ENCODE results near the gene DEPDC5.
"Not testable (repeated sequence)": the region's sequence is repeated elsewhere in the genome, so short reads cannot be mapped to it uniquely, and the experiment has no call there.

The DEPDC5 gene

GRCh38 chr22:31748490-31748889, 5.3 kb upstream of the DEPDC5 start:
- DNase-seq, result no peak
- intact Hi-C loops (cut with DNase I), result no loop called here

- intact Hi-C loops (cut with DNase I), result loop anchor here (5.0 to 10.0 kb wide), 5 partner anchors 72 to 405 kb away; partner anchors contain the start of genes PATZ1 and PISD
- peak; percentile 98 to 100 (median 99) for DNase-seq
Observed at GRCh38 chr22:31749636-31750364, 4.0 kb upstream of the DEPDC5 start, which contains the start of gene PRR14L. TSS of gene PRR14L (minus strand) at chr22:31750132. CDS start at chr22:31738860, 11,272 bp downstream.

- intact Hi-C loops (cut with DNase I), result loop anchor here (5.0 to 10.0 kb wide), 5 partner anchors 73 to 406 kb away; partner anchors contain the start of genes PATZ1 and PISD
- DNase-seq, result no peak
Observed at GRCh38 chr22:31750365-31751284, 3.2 kb upstream of the DEPDC5 start.

- no peak for DNase-seq
- intact Hi-C loops (cut with DNase I), result loop anchor here (5.0 to 10.0 kb wide), 5 partner anchors 75 to 407 kb away; partner anchors contain the start of genes PATZ1 and PISD
Observed at GRCh38 chr22:31752096-31752847, 1.5 kb upstream of the DEPDC5 start.

GRCh38 chr22:31753005-31753633, 700 bp upstream of the DEPDC5 start:
- intact Hi-C loops (cut with DNase I), result loop anchor here (5.0 to 10.0 kb wide), 5 partner anchors 76 to 408 kb away; partner anchors contain the start of genes PATZ1 and PISD
- DNase-seq, result peak in 4 of 10 donors; percentile 12 to 80 (median 22)

- intact Hi-C loops (cut with DNase I), result loop anchor here (5.0 to 10.0 kb wide), 5 partner anchors 78 to 410 kb away; partner anchors contain the start of genes PATZ1 and PISD
- DNase-seq, result no peak
Observed at GRCh38 chr22:31754813-31755212, 994 bp downstream of the DEPDC5 start.

- intact Hi-C loops (cut with DNase I), result loop anchor here (10.0 kb wide), 1 partner anchor 412 kb away; the partner anchor contains the start of gene PATZ1
- DNase-seq, result no peak
Observed at GRCh38 chr22:31757265-31757664, 3.4 kb downstream of the DEPDC5 start.

- intact Hi-C loops (cut with DNase I), result loop anchor here (10.0 kb wide), 1 partner anchor 414 kb away; the partner anchor contains the start of gene PATZ1
- DNase-seq, result not testable (repeated sequence)
Observed at GRCh38 chr22:31758860-31759259, 5.0 kb downstream of the DEPDC5 start.

GRCh38 chr22:31764785-31765184, 11.0 kb downstream of the DEPDC5 start:
- intact Hi-C loops (cut with DNase I), result no loop called here
- DNase-seq, result no peak

- intact Hi-C loops (cut with DNase I), result no loop called here
- DNase-seq, result no peak
Observed at GRCh38 chr22:31768422-31769059, 14.7 kb downstream of the DEPDC5 start.

- no peak for DNase-seq
- intact Hi-C loops (cut with DNase I), result no loop called here
Observed at GRCh38 chr22:31773416-31773815, 19.6 kb downstream of the DEPDC5 start.

GRCh38 chr22:31776231-31776630, 22.4 kb downstream of the DEPDC5 start:
- intact Hi-C loops (cut with DNase I), result no loop called here
- DNase-seq, result no peak

- DNase-seq, result no peak
- intact Hi-C loops (cut with DNase I), result no loop called here
Observed at GRCh38 chr22:31789803-31790202, 36.0 kb downstream of the DEPDC5 start.

- intact Hi-C loops (cut with DNase I), result no loop called here
- no peak for DNase-seq
Observed at GRCh38 chr22:31790240-31790639, 36.4 kb downstream of the DEPDC5 start.

GRCh38 chr22:31799358-31799757, 45.5 kb downstream of the DEPDC5 start:
- intact Hi-C loops (cut with DNase I); DNase-seq: not testable (repeated sequence)

- intact Hi-C loops (cut with DNase I), result no loop called here
- DNase-seq, result no peak
Observed at GRCh38 chr22:31800065-31800464, 46.2 kb downstream of the DEPDC5 start.

- DNase-seq, result peak in 1 of 10 donors; percentile 24
- intact Hi-C loops (cut with DNase I), result not testable (repeated sequence)
Observed at GRCh38 chr22:31800861-31801260, 47.0 kb downstream of the DEPDC5 start.

GRCh38 chr22:31802575-31802974, 48.8 kb downstream of the DEPDC5 start:
- intact Hi-C loops (cut with DNase I), result no loop called here
- peak in 1 of 10 donors; percentile 57 for DNase-seq

- intact Hi-C loops (cut with DNase I), result no loop called here
- no peak for DNase-seq
Observed at GRCh38 chr22:31806751-31807150, 52.9 kb downstream of the DEPDC5 start.

Data from posterior cingulate gyrus (tissue), 11 donors.